Daoy (cell line): Measurements from ENCODE around the gene IFNW1. TPM values are rescaled to one million over a fixed set of nuclear protein-coding genes. Genes with fewer than 3 reads are reported as not detected.
"Not testable (repeated sequence)": the region's sequence is repeated elsewhere in the genome, so short reads cannot be mapped to it uniquely, and the experiment has no call there.

Experiments used
- DNase-seq: peaks from one replicate; pipeline ENCODE4 v3.0.0-alpha.2; 2015; ENCODE audit warnings: low read depth
- total RNA-seq: library from RNA; depleted of rRNA; stranded (reverse); fragments of >200 nt; shearing (Covaris generic); gene quantifications from 2 replicates; pipeline ENCODE4 v1.2.3, GENCODE V29; 2014; rRNA removed

IFNW1 gene
- total RNA-seq = not detected in 2 replicates

GRCh38 chr9:21141427-21141882 is at the start of gene IFNW1:
Gene IFNW1, minus strand, starts transcription at chr9:21141832. Its CDS starts 262 bp downstream, at chr9:21141570.
- no peak for DNase-seq

- DNase-seq = not testable (repeated sequence)
Measured at GRCh38 chr9:21187487-21187886, 45.9 kb upstream of the IFNW1 start, which contains the start of gene IFNA4. Gene IFNA4, minus strand, starts transcription at chr9:21187587. Its CDS starts 56 bp downstream, at chr9:21187531.

- not testable (repeated sequence) for DNase-seq
Measured at GRCh38 chr9:21182810-21183736, 41.4 kb upstream of the IFNW1 start.

- DNase-seq = no peak
Measured at GRCh38 chr9:21174671-21175070, 33.0 kb upstream of the IFNW1 start.

GRCh38 chr9:21172156-21172555 is 30.5 kb upstream of the IFNW1 start:
- no peak for DNase-seq

GRCh38 chr9:21171351-21171750 is 29.7 kb upstream of the IFNW1 start:
- no peak for DNase-seq

- not testable (repeated sequence) for DNase-seq
Measured at GRCh38 chr9:21166560-21166959, 24.9 kb upstream of the IFNW1 start, which contains the start of gene IFNA21. Gene IFNA21, minus strand, starts transcription at chr9:21166660. Its CDS starts 48 bp downstream, at chr9:21166612.

GRCh38 chr9:21165516-21165915 is 23.9 kb upstream of the IFNW1 start:
- no peak for DNase-seq

GRCh38 chr9:21160178-21160577 is 18.5 kb upstream of the IFNW1 start:
- no peak for DNase-seq

GRCh38 chr9:21155501-21155900 is 13.9 kb upstream of the IFNW1 start:
- DNase-seq = no peak

GRCh38 chr9:21154018-21154608 is 12.5 kb upstream of the IFNW1 start:
- DNase-seq = no peak

- DNase-seq = no peak
Measured at GRCh38 chr9:21153336-21154017, 11.8 kb upstream of the IFNW1 start.

GRCh38 chr9:21144603-21145002 is 3.0 kb upstream of the IFNW1 start:
- DNase-seq = no peak

GRCh38 chr9:21137020-21137419 is 4.6 kb downstream of the IFNW1 start:
- DNase-seq = no peak

- no peak for DNase-seq
Measured at GRCh38 chr9:21135736-21136135, 5.9 kb downstream of the IFNW1 start.

- not testable (repeated sequence) for DNase-seq
Measured at GRCh38 chr9:21128186-21128585, 13.4 kb downstream of the IFNW1 start.

- DNase-seq = no peak
Measured at GRCh38 chr9:21121595-21122251, 19.9 kb downstream of the IFNW1 start.

- no peak for DNase-seq
Measured at GRCh38 chr9:21121079-21121478, 20.6 kb downstream of the IFNW1 start.

- DNase-seq = no peak
Measured at GRCh38 chr9:21119093-21119770, 22.4 kb downstream of the IFNW1 start.

- no peak for DNase-seq
Measured at GRCh38 chr9:21114311-21114710, 27.3 kb downstream of the IFNW1 start.
